GM18951 (cell line): ENCODE data around the gene APOM.

Experiments used
- POLR2A ChIP-seq: IDR thresholded peaks from 4 replicates; pipeline ENCODE4 v1.6.1; 2011; ENCODE audit warnings: mild to moderate bottlenecking; ENCODE audit not compliant: insufficient read length, insufficient read depth; ENCODE audit errors: extremely low read depth
- in situ Hi-C: fragments of 300-500 bp; cut with MboI; formaldehyde crosslinking; loops from one replicate; pipeline ENCODE4 v1.12.0; 2022; ENCODE audit warnings: low sequenced_read_pairs, mixed read lengths, inconsistent platforms; ENCODE audit not compliant: unreplicated experiment

APOM gene

GRCh38 chr6:31657406-31658157 lies 1.9 kb downstream of the APOM start:
- in situ Hi-C loops, result no loop called here
- no peak for TF ChIP-seq POLR2A

- in situ Hi-C loops, result no loop called here
- TF ChIP-seq POLR2A, result no peak
These were observed 2.5 kb downstream of the APOM start for GRCh38 chr6:31658158-31658688.

GRCh38 chr6:31658983-31659648 lies 3.4 kb downstream of the APOM start:
- in situ Hi-C loops, result no loop called here
- TF ChIP-seq POLR2A, result no peak

- no peak for TF ChIP-seq POLR2A
- in situ Hi-C loops, result no loop called here
These were observed 4.1 kb downstream of the APOM start for GRCh38 chr6:31659649-31660380.

GRCh38 chr6:31660381-31661261 lies 4.9 kb downstream of the APOM start, which contains the start of gene C6orf47:
Gene C6orf47 (minus strand): TSS chr6:31660778. CDS start chr6:31659947, 831 bp downstream.
- in situ Hi-C loops, result no loop called here
- peak; percentile 96 for TF ChIP-seq POLR2A

- no peak for TF ChIP-seq POLR2A
- in situ Hi-C loops, result no loop called here
These were observed 5.8 kb downstream of the APOM start for GRCh38 chr6:31661262-31662123.

GRCh38 chr6:31662124-31662723 lies 6.5 kb downstream of the APOM start:
- in situ Hi-C loops, result no loop called here
- TF ChIP-seq POLR2A, result no peak

GRCh38 chr6:31663126-31663960 lies 7.6 kb downstream of the APOM start:
- no peak for TF ChIP-seq POLR2A
- in situ Hi-C loops, result no loop called here

- TF ChIP-seq POLR2A, result no peak
- in situ Hi-C loops, result no loop called here
These were observed 8.5 kb downstream of the APOM start for GRCh38 chr6:31663961-31664789.
